HG03175 (cell line): ENCODE data around the gene AP2B1.

Experiments used
- ATAC-seq: cut with Tn5 transposase; IDR thresholded peaks from one replicate; pipeline ENCODE4 v1.9.1; 2021; ENCODE audit warnings: mild to moderate bottlenecking, moderate library complexity; ENCODE audit not compliant: unreplicated experiment

The AP2B1 gene

DNA sequence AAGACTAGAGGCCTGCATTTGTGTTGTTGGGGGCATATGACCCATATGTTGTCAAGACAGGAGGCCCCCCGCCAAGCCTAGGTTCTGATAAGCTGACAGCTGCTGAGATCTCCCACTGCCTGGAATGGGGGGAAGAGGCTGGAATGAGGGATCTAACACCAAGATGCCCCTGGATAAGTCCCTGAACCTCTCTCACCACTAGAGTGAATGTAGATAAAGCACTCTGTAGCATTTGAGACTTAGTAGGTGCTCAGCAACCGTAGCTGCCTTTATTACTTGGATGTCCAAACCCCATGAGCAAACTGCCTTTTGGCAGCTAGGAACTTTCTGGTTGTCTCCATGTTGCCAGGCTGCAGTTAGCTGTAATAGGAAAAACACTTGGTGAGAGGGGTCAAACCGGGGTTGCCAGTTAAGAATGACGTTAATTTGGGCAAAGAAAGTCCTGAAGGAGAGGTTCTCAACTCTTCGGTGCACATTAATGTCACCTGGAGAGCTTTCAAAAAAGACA is 139.9 kb downstream of the AP2B1 start:
- no peak for ATAC-seq

- no peak for ATAC-seq
These were observed 140.5 kb downstream of the AP2B1 start for GRCh38 chr17:35727635-35728034.

DNA sequence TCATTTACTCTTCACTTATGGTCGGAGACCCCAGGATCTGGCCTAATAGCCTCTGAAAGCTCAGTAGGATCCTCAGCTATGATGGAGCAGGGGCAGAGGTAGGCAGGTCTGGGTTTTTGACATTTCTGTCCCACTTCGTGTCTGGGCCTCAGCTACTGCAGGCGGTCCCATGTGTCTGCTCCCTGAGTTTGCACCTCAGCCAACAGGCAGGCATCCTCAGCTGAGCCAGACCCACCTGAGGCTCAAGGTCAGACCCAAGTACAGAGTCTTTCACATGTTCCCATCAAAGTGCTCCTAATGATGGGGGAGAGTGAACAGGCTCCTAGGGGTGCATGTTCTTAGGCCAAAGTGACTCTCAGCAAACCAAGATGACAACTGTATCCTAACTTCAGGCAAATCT is 141.4 kb downstream of the AP2B1 start:
- ATAC-seq = no peak

GRCh38 chr17:35729405-35729833 is 142.3 kb downstream of the AP2B1 start:
- ATAC-seq = no peak

DNA sequence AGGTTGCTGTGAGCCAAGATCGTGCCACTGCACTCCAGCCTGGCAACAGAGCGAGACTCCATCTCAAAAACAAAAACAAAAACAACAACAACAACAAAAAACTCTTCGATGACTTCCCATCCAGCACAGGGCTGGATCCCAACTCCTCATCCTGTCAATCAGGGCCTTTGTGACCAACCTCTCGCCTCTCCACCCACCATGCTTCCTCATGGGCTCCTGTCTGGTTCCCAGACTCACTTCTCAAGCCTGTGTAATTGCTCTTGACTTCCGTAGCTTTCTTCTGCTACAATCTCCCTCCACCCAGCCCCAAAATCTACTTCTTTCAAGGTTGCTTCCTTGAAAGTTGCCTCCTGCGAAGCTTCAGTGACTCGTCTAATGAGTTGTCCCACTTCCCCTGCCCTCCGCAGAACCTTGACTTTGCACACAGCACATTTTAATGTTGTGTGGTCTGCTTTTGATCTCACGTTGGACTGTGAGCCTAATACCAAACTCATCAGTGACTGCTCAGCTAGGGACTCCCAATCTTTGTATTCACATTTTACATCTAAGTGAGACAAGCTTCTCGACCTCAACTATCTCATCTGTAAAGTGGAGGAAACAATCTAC is 143.4 kb downstream of the AP2B1 start:
- ATAC-seq = no peak

GRCh38 chr17:35731239-35731916 is 144.3 kb downstream of the AP2B1 start, which contains the start of gene RASL10B:
Gene RASL10B, plus strand, starts transcription at chr17:35731639. Its CDS starts 3,546 bp downstream, at chr17:35735185.
- ATAC-seq = no peak

- no peak for ATAC-seq
These were observed 145.0 kb downstream of the AP2B1 start for GRCh38 chr17:35731917-35732805.

DNA sequence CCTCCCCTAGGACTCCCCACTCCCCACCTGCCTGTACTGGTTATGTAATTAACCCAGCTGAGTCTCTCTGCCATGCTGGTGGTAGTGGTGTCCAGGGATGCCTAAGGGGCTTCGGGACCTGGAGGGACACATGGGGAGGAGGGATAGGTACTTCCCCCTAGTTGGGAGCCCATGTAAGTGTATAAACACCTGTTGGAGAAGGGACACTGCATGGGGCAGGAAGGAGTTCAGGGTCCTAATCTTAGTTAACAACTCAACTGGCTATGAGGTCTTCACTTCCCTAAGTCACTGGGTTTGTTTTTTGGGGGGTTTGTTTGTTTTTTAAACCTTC is 145.6 kb downstream of the AP2B1 start:
- no peak for ATAC-seq

DNA sequence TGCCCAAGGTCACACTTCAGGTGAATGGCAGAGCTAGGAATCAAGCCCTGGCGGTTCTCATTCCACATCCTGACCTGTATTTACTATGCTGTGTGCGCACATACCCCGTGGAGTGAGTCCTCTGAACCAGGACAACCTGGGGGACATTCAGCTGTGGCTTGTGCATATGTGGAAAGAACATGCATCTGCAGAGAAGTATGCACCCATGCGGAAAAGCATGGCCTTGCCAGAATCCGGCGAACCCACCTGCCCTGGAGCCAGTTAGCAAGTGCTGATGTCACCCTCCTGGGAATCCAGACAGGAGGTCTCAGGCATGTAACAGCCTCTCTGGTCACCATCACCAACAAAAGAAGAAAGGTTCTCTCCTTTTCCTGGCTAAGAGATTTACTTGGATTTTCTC is 146.2 kb downstream of the AP2B1 start:
- no peak for ATAC-seq

DNA sequence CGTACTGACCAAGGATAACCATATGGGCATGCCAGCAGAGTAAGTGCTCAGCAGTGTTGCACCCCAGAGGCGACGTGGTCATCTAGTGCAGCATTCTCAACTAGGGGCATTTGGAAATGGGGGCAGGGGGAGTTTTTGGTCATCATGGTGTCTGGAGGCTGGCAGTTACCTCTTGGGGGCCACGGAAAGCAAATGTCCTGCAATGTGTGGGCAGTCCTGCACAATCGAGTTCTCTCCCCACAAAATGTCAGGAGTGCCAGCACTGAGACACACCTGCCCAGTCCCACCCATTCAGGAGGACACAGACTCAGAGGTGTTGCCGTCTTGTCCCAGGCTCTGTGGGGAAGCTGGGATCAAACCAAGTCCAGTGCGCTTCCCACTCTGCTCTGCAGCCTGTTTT is 147.3 kb downstream of the AP2B1 start:
- no peak for ATAC-seq

DNA sequence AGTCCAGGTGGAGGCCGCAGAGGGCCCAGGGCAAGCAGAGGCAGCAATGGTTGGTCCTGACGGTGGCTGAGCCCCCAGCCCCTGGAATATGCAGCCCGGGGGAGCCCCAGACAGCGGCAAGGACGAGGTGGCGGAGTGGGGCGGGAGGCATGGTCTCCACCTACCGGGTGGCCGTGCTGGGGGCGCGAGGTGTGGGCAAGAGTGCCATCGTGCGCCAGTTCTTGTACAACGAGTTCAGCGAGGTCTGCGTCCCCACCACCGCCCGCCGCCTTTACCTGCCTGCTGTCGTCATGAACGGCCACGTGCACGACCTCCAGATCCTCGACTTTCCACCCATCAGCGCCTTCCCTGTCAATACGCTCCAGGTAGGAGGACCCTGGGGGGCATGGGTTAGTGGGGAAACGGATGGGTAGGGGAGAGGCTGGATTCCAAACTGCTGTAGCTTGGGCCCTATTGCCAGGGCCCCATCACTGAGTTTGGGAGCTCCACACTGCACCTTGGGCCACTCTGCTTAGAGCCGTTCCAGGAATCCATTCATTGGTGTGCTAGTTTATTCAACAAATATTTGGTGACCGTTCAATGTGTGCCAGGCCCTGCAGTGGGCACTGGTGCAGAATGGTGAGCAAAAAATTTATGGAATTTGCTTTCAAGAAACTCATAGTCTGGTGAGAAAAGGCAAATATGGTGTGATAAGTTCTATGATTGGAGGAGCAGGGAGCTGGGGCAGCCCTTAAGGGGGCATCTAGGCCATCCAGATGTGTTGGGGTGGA is 148.1 kb downstream of the AP2B1 start:
- ATAC-seq = no peak

DNA sequence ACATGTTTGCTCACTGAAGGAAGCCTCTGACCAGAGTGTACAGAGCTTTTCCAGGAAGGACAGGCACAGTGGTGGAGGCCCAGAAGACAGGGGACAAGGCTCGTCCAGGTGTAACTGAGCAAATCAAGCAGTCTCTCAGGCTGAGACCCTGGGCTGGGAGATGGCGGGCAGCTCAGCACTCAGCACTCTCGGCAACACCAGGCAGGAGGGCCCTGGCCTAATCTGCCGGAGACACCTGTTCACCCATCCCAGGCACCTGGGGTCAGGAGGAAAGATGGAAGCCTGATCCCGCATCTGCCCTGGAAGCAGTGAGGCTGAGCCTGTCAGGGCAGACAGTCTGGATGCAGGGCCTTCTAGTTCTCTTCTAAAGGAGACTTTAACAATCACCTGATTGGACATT is 149.1 kb downstream of the AP2B1 start:
- ATAC-seq = no peak

GRCh38 chr17:35738519-35739133 is 151.5 kb downstream of the AP2B1 start:
- no peak for ATAC-seq

DNA sequence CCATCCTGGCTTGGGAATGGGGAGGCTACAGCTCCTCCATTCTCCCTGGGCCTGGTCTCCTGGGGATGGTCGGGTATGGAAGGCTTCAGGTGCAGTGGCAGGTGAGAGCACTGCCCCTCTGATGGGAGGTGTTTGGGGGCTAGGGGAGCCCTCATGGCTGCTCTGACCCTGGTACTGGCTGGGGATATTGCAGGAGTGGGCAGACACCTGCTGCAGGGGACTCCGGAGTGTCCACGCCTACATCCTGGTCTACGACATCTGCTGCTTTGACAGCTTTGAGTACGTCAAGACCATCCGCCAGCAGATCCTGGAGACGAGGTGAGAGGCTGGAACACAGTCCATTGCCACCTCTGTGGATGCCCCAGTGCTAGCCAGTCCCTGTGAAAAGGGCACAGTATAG is 153.1 kb downstream of the AP2B1 start:
- ATAC-seq = no peak

DNA sequence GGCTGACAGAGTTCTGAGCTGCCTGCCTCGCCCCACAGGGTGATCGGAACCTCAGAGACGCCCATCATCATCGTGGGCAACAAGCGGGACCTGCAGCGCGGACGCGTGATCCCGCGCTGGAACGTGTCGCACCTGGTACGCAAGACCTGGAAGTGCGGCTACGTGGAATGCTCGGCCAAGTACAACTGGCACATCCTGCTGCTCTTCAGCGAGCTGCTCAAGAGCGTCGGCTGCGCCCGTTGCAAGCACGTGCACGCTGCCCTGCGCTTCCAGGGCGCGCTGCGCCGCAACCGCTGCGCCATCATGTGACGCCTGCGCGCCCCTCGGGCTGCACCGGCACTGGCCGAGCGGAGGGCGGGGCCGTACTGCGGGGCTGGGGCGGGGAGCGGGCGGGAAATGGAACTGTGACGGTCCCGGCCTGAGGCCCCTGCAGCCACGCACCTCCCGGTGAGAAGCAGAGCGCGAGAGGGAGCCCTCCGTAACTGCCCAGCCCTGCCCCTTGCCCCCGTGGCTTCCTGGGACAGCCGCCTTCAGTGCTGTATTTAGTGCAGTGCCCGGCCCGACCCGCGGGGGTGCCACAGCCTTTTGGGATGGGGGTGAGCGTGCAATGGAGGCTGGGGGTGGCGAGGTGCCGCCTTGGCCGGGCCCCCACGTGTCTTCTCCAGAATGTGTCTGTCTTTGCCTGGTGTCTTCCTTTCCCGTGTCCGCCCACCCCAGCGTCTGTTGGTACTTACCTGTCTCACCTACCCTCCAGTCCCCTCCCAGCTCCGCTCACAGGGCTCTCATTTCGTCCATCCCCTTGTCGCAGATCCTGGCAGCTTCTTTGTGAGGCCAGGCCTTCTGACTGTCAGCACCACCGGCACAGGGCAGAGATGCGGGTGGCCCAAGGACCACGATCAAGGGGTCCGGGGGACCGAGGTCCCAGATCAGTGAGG is 154.1 kb downstream of the AP2B1 start:
- ATAC-seq = no peak

DNA sequence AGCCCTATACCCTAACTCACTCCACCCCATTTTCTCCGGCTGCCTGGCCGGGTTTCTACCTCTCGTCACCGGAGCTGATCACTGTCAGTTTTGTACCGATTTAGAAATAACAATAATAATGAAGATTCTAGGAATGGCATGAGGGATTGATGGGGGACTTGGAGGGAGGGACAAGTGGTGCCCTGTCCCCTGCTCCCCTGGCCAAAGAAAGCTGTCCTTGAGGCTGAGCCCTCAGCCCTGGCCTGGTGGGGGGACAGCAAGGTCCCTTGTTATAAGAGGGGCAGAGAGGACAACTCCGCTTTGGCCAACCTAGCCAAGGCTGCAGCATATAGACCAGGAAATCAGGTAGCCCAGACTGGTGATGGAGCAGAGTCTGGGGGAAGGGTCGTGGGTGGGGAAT is 155.4 kb downstream of the AP2B1 start:
- ATAC-seq = no peak

DNA sequence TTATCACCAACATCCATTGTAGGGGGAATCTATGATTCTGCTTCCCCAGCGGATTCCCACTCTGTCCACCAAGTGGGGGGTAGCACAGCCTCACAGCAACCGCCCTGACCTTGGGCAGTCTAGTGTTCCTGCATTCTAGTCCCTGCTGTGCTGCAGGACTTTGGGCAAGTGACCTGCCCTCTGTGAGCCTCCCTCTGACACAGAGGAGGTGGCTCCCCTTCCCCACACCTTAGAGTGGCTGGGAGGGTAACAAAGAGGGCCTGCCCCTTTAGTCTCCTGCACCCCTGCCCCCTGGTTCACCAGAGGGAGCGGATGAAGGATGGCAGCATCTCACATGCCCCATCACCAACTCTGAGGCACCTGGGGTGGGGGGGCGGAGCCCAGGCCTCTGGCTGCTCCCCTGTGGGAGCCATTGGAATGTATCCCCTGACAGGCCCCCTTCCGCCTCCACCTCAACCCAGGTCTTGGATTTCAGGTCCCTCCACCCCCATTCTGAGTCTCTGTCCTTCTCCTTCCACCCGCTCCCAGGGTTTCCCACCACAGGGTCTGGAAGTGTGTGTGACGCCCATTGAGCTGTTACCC is 155.9 kb downstream of the AP2B1 start:
- no peak for ATAC-seq

DNA sequence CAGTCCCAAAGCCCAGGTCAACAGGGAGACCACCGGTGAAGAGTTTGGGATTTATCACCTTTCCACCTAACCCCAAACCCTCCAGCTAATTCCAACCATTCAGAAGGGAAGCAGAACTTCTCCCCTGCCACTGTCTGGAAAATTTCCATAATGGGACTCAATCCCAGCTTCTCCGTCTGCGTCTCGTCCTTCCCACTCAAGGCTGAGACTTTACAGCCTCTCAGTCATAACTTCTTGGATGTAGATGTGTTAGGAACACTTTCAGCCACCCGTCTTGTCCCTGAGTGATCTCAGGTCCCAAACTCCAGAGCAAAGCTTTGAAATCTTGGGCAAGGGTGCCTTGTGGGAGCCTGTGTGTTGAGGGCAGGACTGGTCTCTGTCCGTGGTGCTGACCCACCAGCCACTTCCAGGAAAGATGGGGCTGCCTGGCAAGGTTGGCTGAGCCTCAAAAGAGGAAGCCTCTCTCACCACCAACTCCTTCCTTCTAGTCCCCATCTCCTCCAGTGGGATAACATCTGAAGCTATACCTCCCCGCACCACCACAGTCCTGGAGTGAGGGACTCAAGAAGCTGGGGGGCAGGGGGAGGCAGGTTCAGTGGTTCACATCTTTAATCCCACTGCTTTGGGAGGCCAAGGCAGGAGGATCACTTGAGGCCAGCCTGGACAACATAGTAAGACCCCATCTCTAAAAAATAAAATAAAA is 156.7 kb downstream of the AP2B1 start:
- no peak for ATAC-seq
